HT-29 (cell line): ENCODE data around the gene ACO2. TPM values are rescaled to one million over a fixed set of nuclear protein-coding genes. Genes with fewer than 3 reads are reported as not detected.
A peak's percentile ranks its signal among the peaks of the same experiment; 100 is the strongest.
"Not testable (repeated sequence)": the region's sequence is repeated elsewhere in the genome, so short reads cannot be mapped to it uniquely, and the experiment has no call there.

Source experiments
- DNase-seq: peaks from one replicate; pipeline ENCODE4 v3.0.0-alpha.2; 2015; ENCODE audit warnings: low spot score
- total RNA-seq: library from RNA; depleted of rRNA; stranded (reverse); fragments of >200 nt; shearing (Covaris generic); gene quantifications from 2 replicates; pipeline ENCODE4 v1.2.3, GENCODE V29; 2014; rRNA removed

The ACO2 gene
- 48.3 and 52.1 TPM in 2 replicates for total RNA-seq

- peak; percentile 97 for DNase-seq
Observed at GRCh38 chr22:41468381-41469217, at the start of gene ACO2, which contains the start of gene PHF5A. ACO2 (plus strand) TSS chr22:41469117; CDS start chr22:41469147, 30 bp downstream. PHF5A (minus strand) TSS chr22:41468692; CDS start chr22:41468653, 39 bp downstream.

- no peak for DNase-seq
Observed at GRCh38 chr22:41425660-41426365, 43.1 kb upstream of the ACO2 start.

GRCh38 chr22:41429232-41429950, 39.5 kb upstream of the ACO2 start:
- no peak for DNase-seq

GRCh38 chr22:41429951-41430332, 39.0 kb upstream of the ACO2 start:
- no peak for DNase-seq

GRCh38 chr22:41431656-41432055, 37.3 kb upstream of the ACO2 start:
- no peak for DNase-seq

GRCh38 chr22:41433480-41433879, 35.4 kb upstream of the ACO2 start:
- DNase-seq, result not testable (repeated sequence)

GRCh38 chr22:41434361-41435003, 34.4 kb upstream of the ACO2 start:
- not testable (repeated sequence) for DNase-seq

- no peak for DNase-seq
Observed at GRCh38 chr22:41435560-41435959, 33.4 kb upstream of the ACO2 start.

- no peak for DNase-seq
Observed at GRCh38 chr22:41436322-41437113, 32.4 kb upstream of the ACO2 start.

- no peak for DNase-seq
Observed at GRCh38 chr22:41437198-41437597, 31.7 kb upstream of the ACO2 start.

GRCh38 chr22:41440511-41440910, 28.4 kb upstream of the ACO2 start:
- DNase-seq, result not testable (repeated sequence)

GRCh38 chr22:41442240-41442792, 26.6 kb upstream of the ACO2 start:
- no peak for DNase-seq

GRCh38 chr22:41444360-41445128, 24.4 kb upstream of the ACO2 start:
- DNase-seq, result peak; percentile 82

- DNase-seq, result peak; percentile 34
Observed at GRCh38 chr22:41445129-41446056, 23.5 kb upstream of the ACO2 start.

- DNase-seq, result peak; percentile 38
Observed at GRCh38 chr22:41446057-41446501, 22.8 kb upstream of the ACO2 start.

- peak; percentile 92 for DNase-seq
Observed at GRCh38 chr22:41446639-41447434, 22.1 kb upstream of the ACO2 start, which contains the start of gene TOB2. TOB2 (minus strand) TSS chr22:41446801; CDS start chr22:41437345, 9,456 bp downstream.
